Measurements from ENCODE around the gene ARFIP1.

ARFIP1 gene

GRCh38 chr4:152864361-152864760, 84.6 kb downstream of the ARFIP1 start:
- no peak for TF ChIP-seq FOXP2 (optimal IDR thresholded peaks at IDR 0.05; ENCODE audit: borderline replicate concordance, extremely low read depth, extremely low read length, insufficient read depth)
- TF ChIP-seq POLR2AphosphoS5 (IDR thresholded peaks at IDR 0.05; ENCODE audit: low read depth, low read length), result no peak
- no peak for TF ChIP-seq TAF1 (IDR thresholded peaks at IDR 0.05; ENCODE audit: borderline replicate concordance, insufficient read depth, low read length)
- no peak for TF ChIP-seq SIN3A (IDR thresholded peaks at IDR 0.05; ENCODE audit: borderline replicate concordance, insufficient read depth, low read length)
- TF ChIP-seq, protein P1, sequence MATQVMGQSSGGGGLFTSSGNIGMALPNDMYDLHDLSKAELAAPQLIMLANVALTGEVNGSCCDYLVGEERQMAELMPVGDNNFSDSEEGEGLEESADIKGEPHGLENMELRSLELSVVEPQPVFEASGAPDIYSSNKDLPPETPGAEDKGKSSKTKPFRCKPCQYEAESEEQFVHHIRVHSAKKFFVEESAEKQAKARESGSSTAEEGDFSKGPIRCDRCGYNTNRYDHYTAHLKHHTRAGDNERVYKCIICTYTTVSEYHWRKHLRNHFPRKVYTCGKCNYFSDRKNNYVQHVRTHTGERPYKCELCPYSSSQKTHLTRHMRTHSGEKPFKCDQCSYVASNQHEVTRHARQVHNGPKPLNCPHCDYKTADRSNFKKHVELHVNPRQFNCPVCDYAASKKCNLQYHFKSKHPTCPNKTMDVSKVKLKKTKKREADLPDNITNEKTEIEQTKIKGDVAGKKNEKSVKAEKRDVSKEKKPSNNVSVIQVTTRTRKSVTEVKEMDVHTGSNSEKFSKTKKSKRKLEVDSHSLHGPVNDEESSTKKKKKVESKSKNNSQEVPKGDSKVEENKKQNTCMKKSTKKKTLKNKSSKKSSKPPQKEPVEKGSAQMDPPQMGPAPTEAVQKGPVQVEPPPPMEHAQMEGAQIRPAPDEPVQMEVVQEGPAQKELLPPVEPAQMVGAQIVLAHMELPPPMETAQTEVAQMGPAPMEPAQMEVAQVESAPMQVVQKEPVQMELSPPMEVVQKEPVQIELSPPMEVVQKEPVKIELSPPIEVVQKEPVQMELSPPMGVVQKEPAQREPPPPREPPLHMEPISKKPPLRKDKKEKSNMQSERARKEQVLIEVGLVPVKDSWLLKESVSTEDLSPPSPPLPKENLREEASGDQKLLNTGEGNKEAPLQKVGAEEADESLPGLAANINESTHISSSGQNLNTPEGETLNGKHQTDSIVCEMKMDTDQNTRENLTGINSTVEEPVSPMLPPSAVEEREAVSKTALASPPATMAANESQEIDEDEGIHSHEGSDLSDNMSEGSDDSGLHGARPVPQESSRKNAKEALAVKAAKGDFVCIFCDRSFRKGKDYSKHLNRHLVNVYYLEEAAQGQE (IDR thresholded peaks at IDR 0.05; ENCODE audit: insufficient read depth in 1 of 2, low read depth in 2 of 2, low read length in 2 of 2), result no peak

GRCh38 chr4:152870606-152871005, 90.9 kb downstream of the ARFIP1 start:
- TF ChIP-seq, protein P1 (IDR thresholded peaks at IDR 0.05; ENCODE audit: insufficient read depth in 1 of 2, low read depth in 2 of 2, low read length in 2 of 2), result no peak
- TF ChIP-seq POLR2AphosphoS5 (IDR thresholded peaks at IDR 0.05; ENCODE audit: low read depth, low read length), result no peak
- TF ChIP-seq SIN3A (IDR thresholded peaks at IDR 0.05; ENCODE audit: borderline replicate concordance, insufficient read depth, low read length), result no peak
- no peak for TF ChIP-seq TAF1 (IDR thresholded peaks at IDR 0.05; ENCODE audit: borderline replicate concordance, insufficient read depth, low read length)
- no peak for TF ChIP-seq FOXP2 (optimal IDR thresholded peaks at IDR 0.05; ENCODE audit: borderline replicate concordance, extremely low read depth, extremely low read length, insufficient read depth)

DNA sequence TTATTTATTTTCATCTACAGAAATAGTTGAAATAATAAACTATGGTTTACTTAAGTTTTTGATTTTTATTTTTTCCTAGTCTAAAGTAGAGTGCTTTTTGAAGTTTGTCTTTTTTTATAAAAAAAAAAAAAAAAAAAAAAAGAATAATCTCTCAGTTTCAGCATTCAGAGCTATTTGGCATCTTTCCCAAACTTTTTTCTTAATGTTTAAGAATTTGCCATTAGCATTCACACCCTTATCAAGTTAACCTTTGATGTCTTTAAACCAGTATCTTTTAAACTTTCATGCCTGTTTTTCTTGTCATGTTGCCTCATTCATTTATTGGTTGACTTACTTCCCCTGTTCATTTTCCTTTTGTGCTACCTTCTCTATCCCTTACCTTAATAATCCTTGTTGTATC, 95.5 kb downstream of the ARFIP1 start:
- TF ChIP-seq FOXP2 (optimal IDR thresholded peaks at IDR 0.05; ENCODE audit: borderline replicate concordance, extremely low read depth, extremely low read length, insufficient read depth), result no peak
- TF ChIP-seq POLR2AphosphoS5 (IDR thresholded peaks at IDR 0.05; ENCODE audit: low read depth, low read length), result no peak
- TF ChIP-seq SIN3A (IDR thresholded peaks at IDR 0.05; ENCODE audit: borderline replicate concordance, insufficient read depth, low read length), result no peak
- TF ChIP-seq, protein P1 (IDR thresholded peaks at IDR 0.05; ENCODE audit: insufficient read depth in 1 of 2, low read depth in 2 of 2, low read length in 2 of 2), result no peak
- TF ChIP-seq TAF1 (IDR thresholded peaks at IDR 0.05; ENCODE audit: borderline replicate concordance, insufficient read depth, low read length), result no peak

DNA sequence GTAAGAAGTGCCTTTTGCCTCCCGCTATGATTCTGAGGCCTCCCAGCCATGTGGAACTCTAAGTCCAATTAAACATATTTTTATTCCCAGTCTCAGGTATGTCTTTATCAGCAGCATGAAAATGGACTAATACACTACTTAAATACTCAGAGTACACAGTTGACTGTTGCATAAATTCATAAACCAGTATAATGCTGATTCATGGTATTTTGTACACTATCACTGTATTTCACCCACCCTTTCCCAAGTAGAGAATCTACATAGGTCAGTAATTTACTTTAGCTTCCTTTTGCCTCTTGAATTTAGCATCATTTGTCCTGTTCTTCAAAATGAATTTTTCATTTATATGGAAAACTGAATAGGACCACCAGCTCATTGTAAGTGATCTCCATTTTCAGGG, 98.1 kb downstream of the ARFIP1 start:
- no peak for TF ChIP-seq FOXP2 (optimal IDR thresholded peaks at IDR 0.05; ENCODE audit: borderline replicate concordance, extremely low read depth, extremely low read length, insufficient read depth)

DNA sequence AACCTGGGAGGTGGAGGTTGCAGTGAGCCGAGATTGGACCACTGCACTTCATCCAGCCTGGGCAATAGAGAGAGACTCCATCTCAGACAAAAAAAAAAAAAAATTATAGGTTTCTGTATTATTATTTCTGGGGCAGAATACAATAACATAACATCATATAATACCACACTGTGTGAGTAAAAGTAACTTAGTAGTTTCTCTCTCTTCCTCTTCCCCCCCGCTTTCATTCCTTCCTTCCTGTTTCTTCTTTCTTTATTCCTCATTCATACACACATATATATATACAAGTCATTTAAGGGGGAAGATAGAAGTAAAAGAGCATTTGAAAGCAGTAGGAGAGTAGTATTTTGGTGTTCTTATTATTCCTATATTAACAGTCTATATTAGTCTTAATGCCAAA, 100.5 kb downstream of the ARFIP1 start:
- TF ChIP-seq POLR2AphosphoS5 (IDR thresholded peaks at IDR 0.05; ENCODE audit: low read depth, low read length), result no peak
- TF ChIP-seq FOXP2 (optimal IDR thresholded peaks at IDR 0.05; ENCODE audit: borderline replicate concordance, extremely low read depth, extremely low read length, insufficient read depth), result no peak
- TF ChIP-seq TAF1 (IDR thresholded peaks at IDR 0.05; ENCODE audit: borderline replicate concordance, insufficient read depth, low read length), result no peak
- no peak for TF ChIP-seq SIN3A (IDR thresholded peaks at IDR 0.05; ENCODE audit: borderline replicate concordance, insufficient read depth, low read length)
- TF ChIP-seq, protein P1 (IDR thresholded peaks at IDR 0.05; ENCODE audit: insufficient read depth in 1 of 2, low read depth in 2 of 2, low read length in 2 of 2), result no peak

Data from PFSK-1 (cell line).